BJ (cell line): ENCODE measurements around the gene TMEM161B. TPM values are rescaled to one million over a fixed set of nuclear protein-coding genes. Genes with fewer than 3 reads are reported as not detected.

Experiments used
- CTCF ChIA-PET: fragments of 350-600 bp; formaldehyde crosslinking; extraction: SDS; loops from one replicate; lab custom pipeline; 2021; ENCODE audit warnings: antibody characterized with exemption, inconsistent platforms; lab: Yijun Ruan, JAX
- POLR2A ChIA-PET: fragments of 300-600 bp; sonication (Branson Sonifier 250); formaldehyde crosslinking; extraction: SDS; loops from one replicate; lab custom pipeline; 2021; ENCODE audit warnings: antibody characterized with exemption; lab: Charles Lee
- DNase-seq: peaks from one replicate; pipeline ENCODE4 v3.0.0-alpha.2; 2011; ENCODE audit warnings: low read depth
- H3K27me3 ChIP-seq: 2 replicates; pipeline ENCODE4 v1.6.0; 2011; ENCODE audit warnings: low read length; ENCODE audit not compliant: control insufficient read depth, insufficient read depth
- H3K36me3 ChIP-seq: 2 replicates; pipeline ENCODE4 v1.5.1; 2011; ENCODE audit warnings: low read length; ENCODE audit not compliant: control insufficient read depth, insufficient read depth
- H3K4me3 ChIP-seq: 2 replicates; pipeline ENCODE4 v1.5.1; 2011; ENCODE audit warnings: low read depth, mild to moderate bottlenecking, control low read depth, low read length
- CTCF ChIP-seq: IDR thresholded peaks from 2 replicates; pipeline ENCODE4 v1.5.1; 2011; ENCODE audit warnings: low read depth, mild to moderate bottlenecking, control low read depth, inconsistent platforms, low read length, moderate library complexity; ENCODE audit not compliant: insufficient read depth
- polyA minus RNA-seq: library from RNA; depleted of rRNA, polyadenylated mRNA; stranded (reverse); fragments of >200 nt; gene quantifications from 2 replicates; pipeline ENCODE4 v1.2.3, GENCODE V29; 2011; rRNA and poly(A)+ RNA removed
- polyA plus RNA-seq: library from polyadenylated mRNA; depleted of rRNA; stranded (reverse); fragments of >200 nt; gene quantifications from 2 replicates; pipeline ENCODE4 v1.2.3, GENCODE V29; 2011; rRNA removed

Gene TMEM161B
- polyA plus RNA-seq, result 6.6 and 10.2 TPM in 2 replicates
- 8.6 and 14.6 TPM in 2 replicates for polyA minus RNA-seq

DNA sequence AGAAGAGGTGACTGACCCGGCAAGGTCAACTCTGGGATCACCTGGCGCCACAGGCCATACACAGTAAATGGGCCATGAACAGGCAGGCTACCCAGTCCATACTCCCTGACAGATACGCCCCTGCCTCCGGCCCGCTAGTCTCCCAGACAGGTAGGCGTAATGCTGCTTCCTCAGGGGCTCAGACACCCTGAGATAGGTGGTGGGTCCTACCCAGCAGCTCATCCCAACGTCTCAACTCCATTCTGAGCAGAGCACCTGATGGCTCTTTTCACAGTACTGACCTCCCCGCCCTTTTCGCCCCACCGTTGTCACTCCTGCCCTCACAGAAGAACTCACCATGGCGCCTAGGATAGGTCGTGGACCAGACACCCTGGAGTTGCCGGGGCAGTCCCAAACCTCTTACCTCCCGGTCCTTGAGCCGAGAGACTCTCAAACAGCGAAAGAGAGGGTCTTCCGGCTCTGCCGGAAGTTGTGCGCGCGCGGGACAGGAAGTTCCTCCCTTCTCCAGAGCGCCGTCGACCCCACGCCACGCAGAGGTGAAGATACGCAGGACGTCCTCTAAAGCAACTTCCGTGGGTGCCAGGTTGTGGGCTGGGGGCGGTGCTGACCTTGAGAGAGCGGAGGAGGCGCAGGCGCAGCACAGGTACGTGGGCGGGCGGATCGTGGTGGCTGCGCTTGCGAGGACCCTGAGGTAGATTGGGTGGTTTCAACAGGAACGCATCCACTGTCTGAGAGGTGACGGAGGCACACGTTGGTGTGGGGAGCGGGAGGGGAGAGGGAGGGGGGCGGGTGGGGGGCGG, at the start of gene TMEM161B:
TSS of gene TMEM161B (minus strand) at position 461 of the 800 bp plus-strand sequence. CDS start at position 339, 122 bp downstream.
- ChIA-PET POLR2A (no interaction called here), CTCF (interaction anchor here (0.7 kb wide), 1 partner anchor 18 kb away, joined by 3 read pairs; no protein-coding TSS in a partner anchor)

DNA sequence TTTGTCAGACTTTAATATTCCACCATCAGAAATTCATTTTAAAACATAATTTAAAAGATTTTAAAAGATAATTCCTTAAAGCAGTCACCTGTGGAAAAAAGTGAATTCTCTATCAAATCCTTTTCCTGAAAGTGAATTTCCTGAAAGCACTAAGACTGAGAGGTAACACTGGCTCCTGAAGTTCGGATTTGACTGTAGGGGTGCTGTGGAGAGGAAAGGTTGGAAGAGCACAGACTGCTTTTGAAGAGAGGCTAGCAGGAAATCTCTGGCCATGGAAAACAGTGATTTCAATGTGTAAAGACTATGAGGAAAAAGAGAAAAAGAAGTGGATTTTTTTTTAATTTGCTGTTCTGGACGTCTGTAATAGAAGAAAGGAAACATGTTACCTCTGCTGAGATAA, 35.7 kb upstream of the TMEM161B start:
- no peak for TF ChIP-seq CTCF
- Histone ChIP-seq H3K36me3 (no peaks in the 10 kb centered on the region), H3K27me3 (no peaks in the 10 kb centered on the region), H3K4me3 (no peak overlapping the region)
- CTCF ChIA-PET, result no interaction called here
- no peak for DNase-seq
- POLR2A ChIA-PET, result no interaction called here

More for the DNA sequence above, at the start of gene TMEM161B:
- H3K4me3 ChIP-seq, result peak within 1 kb of the TSS; percentile 87
- H3K27me3 ChIP-seq, result no peaks in the 10 kb centered on the region
- TF ChIP-seq CTCF, result no peak
- H3K36me3 ChIP-seq, result no peaks in the 10 kb centered on the region
- DNase-seq, result peak; percentile 36

DNA sequence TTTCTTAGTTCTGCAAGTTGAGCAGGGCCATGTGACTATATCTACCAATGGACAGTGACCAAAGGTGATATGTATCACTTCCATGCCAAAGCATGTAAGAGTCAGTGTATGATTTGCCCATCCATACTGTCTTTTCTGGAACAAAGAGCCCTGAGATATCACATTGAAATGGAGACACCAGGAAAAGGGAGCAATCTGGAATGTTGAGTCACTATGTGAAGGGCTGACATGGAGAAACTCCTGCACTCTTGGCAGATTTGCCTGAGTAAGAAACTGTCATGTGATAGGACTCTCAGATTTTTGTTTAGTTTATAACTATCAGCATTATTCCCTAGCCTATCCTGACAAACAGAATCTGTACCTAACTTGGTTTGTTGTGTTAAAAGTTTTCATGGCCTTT, 29.8 kb upstream of the TMEM161B start:
- Histone ChIP-seq H3K4me3 (no peak overlapping the region), H3K36me3 (no peaks in the 10 kb centered on the region), H3K27me3 (no peaks in the 10 kb centered on the region)
- no peak for TF ChIP-seq CTCF
- peak; percentile 2 for DNase-seq
- CTCF ChIA-PET, result interaction anchor here (0.6 kb wide), 1 partner anchor 639 kb away, joined by 3 read pairs; no protein-coding TSS in a partner anchor
- POLR2A ChIA-PET, result no interaction called here

GRCh38 chr5:88290801-88291200, 22.2 kb upstream of the TMEM161B start:
- no peak for DNase-seq
- ChIA-PET POLR2A (no interaction called here), CTCF (no interaction called here)
- TF ChIP-seq CTCF, result no peak
- H3K4me3 ChIP-seq, result no peak overlapping the region
- no peaks in the 10 kb centered on the region for H3K27me3 ChIP-seq
- no peaks in the 10 kb centered on the region for H3K36me3 ChIP-seq

GRCh38 chr5:88288528-88289197, 20.0 kb upstream of the TMEM161B start:
- no peaks in the 10 kb centered on the region for H3K27me3 ChIP-seq
- no peaks in the 10 kb centered on the region for H3K36me3 ChIP-seq
- TF ChIP-seq CTCF, result no peak
- no peak for DNase-seq
- CTCF ChIA-PET, result no interaction called here
- POLR2A ChIA-PET, result no interaction called here
- no peak overlapping the region for H3K4me3 ChIP-seq
